ENCODE results near the gene HNRNPC.

DNA sequence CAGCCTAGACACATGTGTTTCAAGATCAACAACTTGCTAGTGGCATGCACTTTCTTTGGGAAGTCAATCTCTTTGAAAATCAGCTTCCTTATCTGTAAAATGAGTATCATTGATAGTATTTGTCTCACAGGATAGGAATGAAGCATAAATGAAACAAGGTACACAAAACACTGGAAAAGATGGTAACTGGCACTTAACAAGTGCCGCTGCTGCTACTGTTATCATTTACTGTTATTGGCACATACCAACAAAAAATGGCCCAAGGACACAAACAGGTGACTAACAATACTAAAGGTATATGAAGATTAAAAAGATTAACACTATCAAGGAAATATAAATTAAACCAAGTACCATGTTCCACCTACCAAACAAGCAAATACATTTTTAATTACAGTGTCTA, 20.9 kb downstream of the HNRNPC start:
- TF ChIP-seq, protein P1, sequence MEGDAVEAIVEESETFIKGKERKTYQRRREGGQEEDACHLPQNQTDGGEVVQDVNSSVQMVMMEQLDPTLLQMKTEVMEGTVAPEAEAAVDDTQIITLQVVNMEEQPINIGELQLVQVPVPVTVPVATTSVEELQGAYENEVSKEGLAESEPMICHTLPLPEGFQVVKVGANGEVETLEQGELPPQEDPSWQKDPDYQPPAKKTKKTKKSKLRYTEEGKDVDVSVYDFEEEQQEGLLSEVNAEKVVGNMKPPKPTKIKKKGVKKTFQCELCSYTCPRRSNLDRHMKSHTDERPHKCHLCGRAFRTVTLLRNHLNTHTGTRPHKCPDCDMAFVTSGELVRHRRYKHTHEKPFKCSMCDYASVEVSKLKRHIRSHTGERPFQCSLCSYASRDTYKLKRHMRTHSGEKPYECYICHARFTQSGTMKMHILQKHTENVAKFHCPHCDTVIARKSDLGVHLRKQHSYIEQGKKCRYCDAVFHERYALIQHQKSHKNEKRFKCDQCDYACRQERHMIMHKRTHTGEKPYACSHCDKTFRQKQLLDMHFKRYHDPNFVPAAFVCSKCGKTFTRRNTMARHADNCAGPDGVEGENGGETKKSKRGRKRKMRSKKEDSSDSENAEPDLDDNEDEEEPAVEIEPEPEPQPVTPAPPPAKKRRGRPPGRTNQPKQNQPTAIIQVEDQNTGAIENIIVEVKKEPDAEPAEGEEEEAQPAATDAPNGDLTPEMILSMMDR (conservative IDR thresholded peaks at IDR 0.05; ENCODE audit: low read length), result no peak
- no peak for TF ChIP-seq EZH2phosphoT487 (IDR thresholded peaks at IDR 0.05; ENCODE audit: borderline replicate concordance)

Data from Loucy (cell line).